Embryonic facial prominence (tissue), 1 donor: ENCODE results near the gene CFD.
"Not testable (repeated sequence)": the region's sequence is repeated elsewhere in the genome, so short reads cannot be mapped to it uniquely, and the experiment has no call there.

Experiments used
- DNase-seq: peaks from one replicate; pipeline ENCODE4 v3.0.0-alpha.2; 2016; ENCODE audit errors: extremely low spot score

CFD gene

GRCh38 chr19:825897-826644 is 33.4 kb upstream of the CFD start:
- no peak for DNase-seq

- no peak for DNase-seq
Measured at GRCh38 chr19:827314-827709, 32.2 kb upstream of the CFD start.

- DNase-seq: no peak
Measured at GRCh38 chr19:827710-828321, 31.6 kb upstream of the CFD start, which contains the start of gene AZU1. Gene AZU1, plus strand, starts transcription at chr19:827837. Its CDS starts 10 bp downstream, at chr19:827847.

- DNase-seq: no peak
Measured at GRCh38 chr19:829129-829758, 30.2 kb upstream of the CFD start.

GRCh38 chr19:831407-832369 is 27.8 kb upstream of the CFD start:
- DNase-seq: no peak

DNA sequence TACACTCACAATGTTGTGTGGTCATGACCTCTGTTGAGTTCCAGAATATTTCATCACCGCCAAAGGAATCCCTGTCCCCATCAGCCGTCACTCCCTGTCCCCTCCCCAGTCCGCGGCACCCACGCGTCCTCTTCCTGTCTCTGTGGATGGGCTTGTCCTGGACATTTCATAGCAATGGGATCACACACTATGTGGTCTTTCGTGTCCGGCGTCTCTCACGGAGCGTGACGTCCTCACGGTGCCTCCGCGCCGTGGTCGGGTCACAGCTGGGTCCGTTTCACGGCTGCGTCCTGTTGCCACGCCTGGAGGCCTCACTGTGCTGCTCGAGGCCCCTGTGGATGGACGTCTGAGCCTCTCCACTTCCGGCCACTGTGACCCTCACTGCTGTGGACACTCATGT is 25.2 kb upstream of the CFD start:
- DNase-seq: no peak

DNA sequence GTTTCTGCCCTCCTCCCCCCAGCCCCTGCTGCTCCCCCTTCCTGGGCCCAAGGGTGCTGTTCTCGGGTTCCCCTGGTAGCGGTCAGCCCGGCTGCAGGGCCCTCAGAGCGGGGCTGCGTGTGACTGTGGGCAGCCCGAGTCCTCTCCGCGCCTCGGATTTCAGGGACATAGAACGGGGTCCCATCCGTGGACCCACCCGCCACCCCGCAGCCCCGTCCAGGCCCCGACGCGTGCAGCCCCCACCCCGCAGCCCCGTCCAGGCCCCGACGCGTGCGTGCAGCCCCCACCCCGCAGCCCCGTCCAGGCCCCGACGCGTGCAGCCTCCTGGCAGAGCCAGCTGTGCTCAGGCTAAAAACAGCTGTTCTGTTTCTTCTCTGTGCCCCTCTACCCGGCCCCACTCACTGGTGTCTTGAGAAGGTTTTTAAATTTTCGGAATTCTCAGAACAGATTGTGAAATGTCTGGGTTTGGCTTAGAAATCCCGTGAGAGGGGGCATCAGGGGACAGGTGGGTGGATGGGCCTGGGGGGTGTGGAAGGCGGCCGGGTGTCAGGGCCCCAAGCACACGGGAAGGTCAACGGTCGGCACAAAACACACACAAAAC is 24.2 kb upstream of the CFD start:
- DNase-seq: no peak

DNA sequence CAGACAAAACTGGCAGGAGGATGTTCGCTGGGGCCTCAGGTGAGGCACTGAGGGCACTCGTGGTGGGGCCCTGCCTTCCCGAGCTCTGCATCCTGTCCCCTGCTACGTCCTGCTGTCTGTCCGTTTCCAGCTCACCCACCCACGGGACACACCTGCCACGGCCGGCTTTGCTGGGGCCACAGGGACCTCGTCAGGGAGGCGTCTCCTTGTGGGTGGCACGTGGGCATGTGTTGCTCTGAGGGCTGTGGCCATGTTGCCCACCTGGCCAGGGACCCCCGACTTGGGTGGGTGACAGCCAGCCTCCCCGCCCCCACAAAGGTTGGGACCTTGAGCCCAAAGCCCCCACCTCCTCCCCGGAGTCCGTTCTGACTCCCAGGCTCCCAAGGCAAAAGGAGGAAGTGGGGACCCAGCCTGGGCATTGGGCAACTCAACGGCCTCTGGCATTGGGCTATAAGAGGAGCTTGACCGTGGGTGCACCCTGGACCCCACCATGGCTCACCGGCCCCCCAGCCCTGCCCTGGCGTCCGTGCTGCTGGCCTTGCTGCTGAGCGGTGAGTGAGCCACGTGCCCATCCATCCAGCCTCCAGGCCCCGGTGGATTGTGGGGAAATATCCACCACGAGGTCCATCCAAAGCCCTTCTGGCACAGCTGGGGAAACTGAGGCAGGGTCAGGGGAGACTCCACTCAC is 18.8 kb upstream of the CFD start, which contains the start of gene PRTN3:
PRTN3 (plus strand) TSS at position 481 of the 688 bp plus-strand sequence; CDS start at position 491, 10 bp downstream.
- DNase-seq: no peak

GRCh38 chr19:842802-843179 is 16.7 kb upstream of the CFD start:
- DNase-seq: not testable (repeated sequence)

GRCh38 chr19:843180-843835 is 16.2 kb upstream of the CFD start:
- no peak for DNase-seq

GRCh38 chr19:843836-844545 is 15.5 kb upstream of the CFD start:
- no peak for DNase-seq

DNA sequence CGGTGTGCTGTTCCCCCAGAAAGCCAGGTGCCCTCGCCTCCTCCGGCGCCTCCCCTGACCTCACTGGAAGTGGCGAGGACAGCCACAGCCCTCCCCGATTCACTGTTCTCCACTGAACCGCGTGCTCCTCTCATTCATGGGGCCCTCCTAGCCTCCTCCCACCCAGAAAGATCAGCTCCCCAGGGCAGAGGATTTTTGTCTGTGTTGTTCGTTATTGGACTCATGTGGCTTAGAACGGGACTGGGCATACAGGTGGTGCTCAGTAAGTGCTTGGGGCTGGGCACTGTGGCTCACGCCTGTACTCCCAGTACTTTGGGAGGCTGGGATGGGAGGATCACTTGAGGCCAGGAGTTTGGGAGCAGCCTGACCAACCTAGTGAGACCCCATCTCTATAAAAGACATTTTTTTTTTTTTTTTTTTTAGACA is 14.9 kb upstream of the CFD start:
- no peak for DNase-seq

DNA sequence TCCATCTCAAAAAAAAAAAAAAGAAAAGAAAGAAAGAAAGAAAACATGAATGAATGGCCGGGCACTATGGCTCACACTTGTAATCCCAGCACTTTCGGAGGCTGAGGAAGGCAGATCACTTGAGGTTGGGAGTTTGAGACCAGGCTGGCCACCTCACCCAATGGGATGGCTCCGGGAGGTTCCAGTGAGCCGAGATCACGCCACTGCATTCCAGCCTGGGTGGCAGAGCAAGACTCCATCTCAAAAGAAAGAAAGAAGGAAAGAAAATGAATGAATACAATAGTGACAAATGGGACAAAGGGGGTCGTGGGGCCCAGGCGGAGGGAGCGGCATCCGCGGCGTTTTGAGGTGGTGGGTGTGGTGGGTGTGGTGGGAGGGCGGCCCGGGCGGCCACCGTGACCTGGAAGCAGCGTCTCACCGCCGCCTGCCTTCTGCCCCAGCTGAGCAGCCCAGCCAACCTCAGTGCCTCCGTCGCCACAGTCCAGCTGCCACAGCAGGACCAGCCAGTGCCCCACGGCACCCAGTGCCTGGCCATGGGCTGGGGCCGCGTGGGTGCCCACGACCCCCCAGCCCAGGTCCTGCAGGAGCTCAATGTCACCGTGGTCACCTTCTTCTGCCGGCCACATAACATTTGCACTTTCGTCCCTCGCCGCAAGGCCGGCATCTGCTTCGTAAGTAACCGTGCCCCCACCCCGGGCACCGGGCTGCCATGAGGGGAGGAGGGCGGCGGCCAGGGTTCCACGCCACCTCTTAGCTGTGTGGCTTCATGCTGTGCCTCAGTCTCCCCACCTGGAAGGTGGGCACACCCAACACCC is 13.6 kb upstream of the CFD start:
- DNase-seq: no peak

- DNase-seq: no peak
Measured at GRCh38 chr19:848386-848921, 11.0 kb upstream of the CFD start.

DNA sequence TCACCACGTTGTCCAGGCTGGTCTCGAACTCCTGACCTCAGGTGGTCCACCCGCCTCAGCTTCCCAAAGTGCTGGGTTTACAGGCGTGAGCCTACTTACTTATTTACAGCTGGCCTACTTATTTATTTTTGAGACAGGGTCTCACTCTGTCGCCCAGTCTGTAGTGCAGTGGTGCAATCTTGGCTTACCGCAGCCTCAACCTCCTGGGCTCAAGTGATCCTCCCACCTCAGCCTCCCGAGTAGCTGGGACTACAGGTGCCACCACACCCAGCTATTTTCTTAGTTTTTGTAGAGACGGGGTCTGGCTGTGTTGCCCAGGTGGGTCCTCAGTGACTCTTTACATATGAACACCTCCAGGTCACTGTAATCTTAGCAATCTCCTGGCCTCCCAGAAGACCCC is 10.3 kb upstream of the CFD start:
- not testable (repeated sequence) for DNase-seq

DNA sequence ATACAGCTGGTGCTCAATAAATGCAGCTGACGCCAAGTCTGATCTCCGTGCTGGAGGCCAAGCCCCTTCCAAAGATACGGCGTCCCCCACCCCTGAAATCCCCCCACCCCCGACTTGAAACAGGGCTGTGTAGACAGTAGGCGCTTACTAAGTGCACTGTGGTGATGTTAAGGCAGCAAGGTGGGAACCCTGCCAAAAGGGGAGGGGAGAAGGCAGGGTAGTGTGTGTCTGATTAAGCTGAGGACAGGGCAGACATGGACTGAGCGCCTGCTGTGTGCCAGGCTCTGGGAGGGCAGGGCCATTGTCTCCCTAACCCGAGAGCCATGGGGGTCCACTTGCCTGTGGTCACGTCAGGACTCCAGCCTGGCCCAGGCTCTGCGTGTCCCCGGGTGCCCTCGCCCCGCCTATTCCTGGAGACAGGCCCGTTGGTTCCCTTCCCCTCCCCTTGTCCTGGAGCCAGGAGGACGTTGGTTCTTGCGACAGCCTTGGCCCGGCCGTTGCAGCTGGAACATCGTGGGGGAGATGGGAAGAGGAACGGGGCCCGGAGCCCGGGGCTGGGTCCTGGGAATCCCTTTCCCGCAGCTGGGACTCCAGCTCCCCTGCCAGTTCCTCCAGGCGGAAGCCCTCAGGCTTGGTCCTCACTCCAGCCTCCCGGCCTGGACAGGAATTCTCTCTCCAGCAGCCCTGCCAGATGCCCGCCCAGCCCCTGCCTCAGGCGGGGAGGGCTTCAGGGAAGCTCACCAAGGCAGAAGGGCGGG is 9.1 kb upstream of the CFD start:
- DNase-seq: no peak

GRCh38 chr19:850979-851335 is 8.5 kb upstream of the CFD start:
- DNase-seq: no peak
